H1 (cell line): ENCODE data around the gene ATP1A1. TPM values are rescaled to one million over a fixed set of nuclear protein-coding genes. Genes with fewer than 3 reads are reported as not detected.

Experiments
- CTCF ChIA-PET: fragments of 300-600 bp; sonication (Branson Sonifier 250); formaldehyde crosslinking; loops from one replicate; lab custom pipeline; 2021; ENCODE audit not compliant: partially characterized antibody; lab: Charles Lee
- POLR2A ChIA-PET: fragments of 300-600 bp; sonication (Branson Sonifier 250); formaldehyde crosslinking; loops from one replicate; lab custom pipeline; 2021; ENCODE audit warnings: inconsistent platforms; ENCODE audit not compliant: partially characterized antibody; lab: Charles Lee
- DNase-seq, 2 experiments: peaks; one replicate each; pipeline versions ENCODE4 v3.0.0 to v3.0.0-alpha.2; 2010 to 2022; ENCODE audit warnings: low spot score in 2 of 2, low read depth in 1 of 2, mixed read lengths in 1 of 2
- FAIRE-seq: peaks from 2 replicates; lab custom pipeline; 2011; peaks lifted over from hg19 to GRCh38; lab: Jason Lieb, UNC
- H2AFZ ChIP-seq: 2 replicates; pipeline ENCODE4 v1.8.1; 2012; ENCODE audit warnings: low read length, inconsistent platforms
- H2AK5ac ChIP-seq: 2 replicates; pipeline ENCODE4 v1.6.1; 2013; ENCODE audit warnings: low read depth, low read length
- H2BK120ac ChIP-seq: replicated peaks from 2 replicates; pipeline ENCODE3; 2013; ENCODE audit warnings: low read depth, low read length, inconsistent platforms
- H2BK12ac ChIP-seq: 2 replicates; pipeline ENCODE4 v1.6.1; 2013; ENCODE audit warnings: low read depth, low read length
- H2BK15ac ChIP-seq: 2 replicates; pipeline ENCODE4 v1.6.1; 2013; ENCODE audit warnings: low read length
- H2BK20ac ChIP-seq: 2 replicates; pipeline ENCODE4 v1.6.1; 2013; ENCODE audit warnings: low read length
- H2BK5ac ChIP-seq: 2 replicates; pipeline ENCODE4 v1.6.1; 2013; ENCODE audit warnings: low read depth, low read length
- H3K14ac ChIP-seq: 2 replicates; pipeline ENCODE4 v1.6.1; 2013; ENCODE audit warnings: inconsistent platforms; ENCODE audit not compliant: insufficient read length
- H3K18ac ChIP-seq: 2 replicates; pipeline ENCODE4 v1.6.1; 2013; ENCODE audit warnings: low read length; ENCODE audit errors: extremely low read depth
- H3K23ac ChIP-seq: 2 replicates; pipeline ENCODE4 v1.6.1; 2013; ENCODE audit warnings: inconsistent platforms; ENCODE audit not compliant: insufficient read length
- H3K23me2 ChIP-seq: 2 replicates; pipeline ENCODE4 v1.6.1; 2013; ENCODE audit warnings: low read depth, low read length
- H3K27ac ChIP-seq: 2 replicates; pipeline ENCODE4 v1.6.1; 2011; ENCODE audit warnings: low read depth, low read length, inconsistent platforms
- H3K27me3 ChIP-seq, 4 experiments: replicated peaks in 1 of 4; 1 replicate in 1 of 4; 2 replicates in 3 of 4; pipeline versions ENCODE4 v1.6.1 to v1.8.1; 2011 to 2013; ENCODE audit warnings: low read length in 3 of 4, mild to moderate bottlenecking in 3 of 4, inconsistent platforms in 2 of 4, mixed read lengths in 2 of 4, moderate library complexity in 1 of 4; ENCODE audit not compliant: control insufficient read depth in 3 of 4, insufficient read depth in 3 of 4; ENCODE audit errors: extremely low read depth in 1 of 4
- H3K36me3 ChIP-seq, 4 experiments: 2 replicates each; pipeline versions ENCODE4 v1.6.1 to v1.8.1; 2011 to 2013; ENCODE audit warnings: mild to moderate bottlenecking in 4 of 4, low read length in 3 of 4, moderate library complexity in 2 of 4, control low read depth in 1 of 4, inconsistent platforms in 1 of 4; ENCODE audit not compliant: insufficient read depth in 4 of 4, control insufficient read depth in 2 of 4
- H3K4ac ChIP-seq: replicated peaks from 2 replicates; pipeline ENCODE3; 2013; ENCODE audit warnings: low read length, low read depth, mixed read lengths, inconsistent platforms; ENCODE audit not compliant: insufficient read length
- H3K4me1 ChIP-seq, 4 experiments: replicated peaks in 1 of 4; 1 replicate in 1 of 4; 2 replicates in 3 of 4; pipeline versions ENCODE4 v1.6.1 to v1.8.1; 2011 to 2013; ENCODE audit warnings: low read length in 3 of 4, inconsistent platforms in 2 of 4, mixed read lengths in 1 of 4; ENCODE audit not compliant: insufficient read depth in 4 of 4, control insufficient read depth in 3 of 4
- H3K4me2 ChIP-seq, 2 experiments: 2 replicates each; pipeline versions ENCODE4 v1.6.1 to v1.8.1; 2011 to 2013; ENCODE audit warnings: low read depth in 2 of 2, low read length in 2 of 2, control low read depth in 1 of 2, inconsistent platforms in 1 of 2, mild to moderate bottlenecking in 1 of 2; ENCODE audit not compliant: insufficient read depth in 1 of 2
- H3K4me3 ChIP-seq, 4 experiments: fragments of 200-600, 300-600 bp in 1 of 4; sonication (generic), shearing (Covaris generic), sonication (Bioruptor Twin) in 1 of 4; 2 replicates each; pipeline versions ENCODE4 v1.5.1 to v1.8.1; 2011 to 2016; ENCODE audit warnings: low read length in 4 of 4, low read depth in 3 of 4, control low read depth in 2 of 4, inconsistent platforms in 2 of 4, mild to moderate bottlenecking in 2 of 4, mixed read lengths in 1 of 4, moderate library complexity in 1 of 4; ENCODE audit not compliant: insufficient read depth in 2 of 4; ENCODE audit errors: extremely low read depth in 1 of 4
- H3K56ac ChIP-seq: replicated peaks from 2 replicates; pipeline ENCODE3; 2013; ENCODE audit warnings: low read depth, mild to moderate bottlenecking, mixed read lengths, low read length, inconsistent platforms; ENCODE audit not compliant: insufficient read length
- H3K79me1 ChIP-seq: 2 replicates; pipeline ENCODE4 v1.6.1; 2013; ENCODE audit warnings: low read depth, low read length, control low read depth
- H3K79me2 ChIP-seq, 2 experiments: 2 replicates each; pipeline versions ENCODE4 v1.6.1 to v1.8.1; 2012 to 2013; ENCODE audit warnings: low read length in 2 of 2, mild to moderate bottlenecking in 2 of 2, inconsistent platforms in 1 of 2; ENCODE audit not compliant: insufficient read depth in 2 of 2, control insufficient read depth in 1 of 2
- H3K9ac ChIP-seq, 4 experiments: replicated peaks in 1 of 4; 1 replicate in 1 of 4; 2 replicates in 3 of 4; pipeline versions ENCODE4 v1.6.1 to v1.8.1; 2011 to 2013; ENCODE audit warnings: low read depth in 3 of 4, low read length in 3 of 4, control low read depth in 2 of 4, mild to moderate bottlenecking in 2 of 4, moderate library complexity in 2 of 4, inconsistent platforms in 1 of 4; ENCODE audit errors: extremely low read depth in 1 of 4
- H3K9me3 ChIP-seq, 2 experiments: 2 replicates each; pipeline versions ENCODE4 v1.6.1 to v1.8.1; 2012 to 2013; ENCODE audit warnings: mild to moderate bottlenecking in 2 of 2, moderate library complexity in 2 of 2, control low read depth in 1 of 2, inconsistent platforms in 1 of 2, low read depth in 1 of 2, low read length in 1 of 2, mixed read lengths in 1 of 2; ENCODE audit not compliant: insufficient read depth in 2 of 2
- H4K20me1 ChIP-seq, 2 experiments: replicated peaks in 1 of 2; 2 replicates each; pipeline versions ENCODE3 to v1.8.1; 2011 to 2013; ENCODE audit warnings: inconsistent platforms in 2 of 2, low read length in 2 of 2, mild to moderate bottlenecking in 1 of 2; ENCODE audit not compliant: insufficient read depth in 2 of 2, control insufficient read depth in 1 of 2
- H4K5ac ChIP-seq: 2 replicates; pipeline ENCODE4 v1.6.1; 2013; ENCODE audit warnings: low read length, low read depth, mixed read lengths, inconsistent platforms; ENCODE audit not compliant: insufficient read length
- H4K8ac ChIP-seq: 2 replicates; pipeline ENCODE4 v1.8.0; 2013; ENCODE audit warnings: mild to moderate bottlenecking, moderate library complexity, low read length, inconsistent platforms; ENCODE audit not compliant: insufficient read depth; ENCODE audit errors: extremely low read depth
- H4K91ac ChIP-seq: replicated peaks from 2 replicates; pipeline ENCODE3; 2013; ENCODE audit warnings: low read length, mixed read lengths, inconsistent platforms; ENCODE audit not compliant: insufficient read length
- KDM4A ChIP-seq: IDR thresholded peaks from one replicate; pipeline ENCODE4 v1.7.1; 2012; ENCODE audit warnings: low read depth, mild to moderate bottlenecking, moderate library complexity, low read length, inconsistent platforms; ENCODE audit not compliant: severe bottlenecking
- SIRT6 ChIP-seq: IDR thresholded peaks from one replicate; pipeline ENCODE4 v1.7.1; 2012; ENCODE audit warnings: low read length, inconsistent platforms
- SUZ12 ChIP-seq: fragments of 200-600 bp; sonication (generic); IDR thresholded peaks from 2 replicates; pipeline ENCODE4 v1.6.1; 2012; ENCODE audit warnings: mild to moderate bottlenecking, inconsistent platforms, low read length, moderate library complexity, mixed read lengths
- TCF12 ChIP-seq: IDR thresholded peaks from 2 replicates; pipeline ENCODE4 v1.6.1; 2011; ENCODE audit warnings: low read depth, mild to moderate bottlenecking, low read length
- WGBS, 2 experiments: shearing (Covaris generic) in 1 of 2; methylation state at CpG; one replicate each; pipeline versions ENCODE4 v1.1.6 to v1.1.7; 2013 to 2015; ENCODE audit warnings: low lambda C conversion rate in 2 of 2, mixed read lengths in 2 of 2, inconsistent platforms in 1 of 2, low coverage in 1 of 2, missing lambda C conversion rate in 1 of 2; ENCODE audit not compliant: insufficient replicate concordance in 2 of 2, insufficient coverage in 1 of 2, insufficient read length in 1 of 2; ENCODE audit errors: extremely low coverage in 1 of 2, missing lambda C conversion rate in 1 of 2; 5-methylcytosine and 5-hydroxymethylcytosine counted together
- polyA plus RNA-seq, 7 experiments: library from polyadenylated mRNA; depleted of rRNA in 3 of 7; stranded (reverse) in 5 of 7; unstranded in 2 of 7; fragments of >200 nt in 5 of 7; fragments of 200-250 nt in 2 of 7; gene quantifications; 1 replicate in 5 of 7; 2 replicates in 1 of 7; 4 replicates in 1 of 7; pipeline versions ENCODE4 v1.2.1 to v1.2.3, GENCODE V29; 2011 to 2013; ENCODE audit warnings: missing spikeins in 2 of 7, mixed read lengths in 2 of 7
- total RNA-seq: library from RNA; stranded (reverse); fragmentation: NEBNext Ultra II Directional; extraction: Animal tissue kit (Norgen Biotek cat#: 25700); gene quantifications from 2 replicates; pipeline ENCODE4 v1.2.1, GENCODE V29; 2021
- TF ChIP-seq, protein P1 (sequence below): IDR thresholded peaks from 2 replicates; pipeline ENCODE4 v1.6.1; 2011; ENCODE audit warnings: low read length, improper control_type of control experiment

Gene ATP1A1
- total and polyA plus RNA-seq, 2 of the 8 experiments (the other 6 are each of a cell fraction or from before 2014, with no cell fraction given), result 222 to 325 TPM

DNA sequence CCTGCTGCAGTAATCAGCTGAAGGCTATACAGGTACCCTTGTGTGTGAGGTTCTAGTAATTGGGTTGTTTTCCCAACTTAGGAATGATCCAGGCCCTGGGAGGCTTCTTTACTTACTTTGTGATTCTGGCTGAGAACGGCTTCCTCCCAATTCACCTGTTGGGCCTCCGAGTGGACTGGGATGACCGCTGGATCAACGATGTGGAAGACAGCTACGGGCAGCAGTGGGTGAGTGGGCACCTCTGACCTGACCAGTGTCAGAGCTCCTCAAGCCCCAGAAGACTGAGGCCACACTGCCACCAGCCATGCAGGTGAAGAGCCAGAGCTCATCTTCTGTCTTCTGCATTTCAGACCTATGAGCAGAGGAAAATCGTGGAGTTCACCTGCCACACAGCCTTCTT lies 27.7 kb downstream of the ATP1A1 start:
- Histone ChIP-seq H2BK5ac (no peak overlapping the region), H4K8ac (no peak overlapping the region), H2BK12ac (no peak overlapping the region), H3K9ac (no peak overlapping the region), H4K5ac (no peak overlapping the region), H3K27me3 (peaks cover 0 to 1% (median 0%) of the 10 kb centered on the region in 4 experiments; a peak in 1 of 7 replicates), H3K79me2 (no peaks in the 10 kb centered on the region), H4K91ac (no peak overlapping the region), H2BK20ac (no peak overlapping the region), H3K4ac (no peak overlapping the region), H3K27ac (no peak overlapping the region), H3K79me1 (no peaks in the 10 kb centered on the region), H3K14ac (no peak overlapping the region), H3K4me1 (no peaks in the 10 kb centered on the region), H3K9me3 (no peaks in the 10 kb centered on the region), H3K4me3 (no peak overlapping the region), H3K4me2 (no peak overlapping the region), H2AK5ac (no peak overlapping the region), H4K20me1 (peaks cover 0 to 15% of the 10 kb centered on the region in 2 experiments), H3K23me2 (no peaks in the 10 kb centered on the region), H2AFZ (no peak overlapping the region), H3K36me3 (peaks cover 63 to 99% (median 95%) of the 10 kb centered on the region in 4 experiments), H3K56ac (no peak overlapping the region), H2BK120ac (no peak overlapping the region), H3K23ac (no peak overlapping the region), H3K18ac (no peak overlapping the region), H2BK15ac (no peak overlapping the region)
- DNase-seq (no peak), FAIRE-seq (no peak)
- POLR2A ChIA-PET, result interaction anchor here (2.4 kb wide), 1 partner anchor 12 kb away, joined by 6 read pairs; no protein-coding TSS in a partner anchor
- TF ChIP-seq TCF12 (no peak), SIRT6 (no peak), KDM4A (no peak), SUZ12 (no peak)
- TF ChIP-seq, protein P1, sequence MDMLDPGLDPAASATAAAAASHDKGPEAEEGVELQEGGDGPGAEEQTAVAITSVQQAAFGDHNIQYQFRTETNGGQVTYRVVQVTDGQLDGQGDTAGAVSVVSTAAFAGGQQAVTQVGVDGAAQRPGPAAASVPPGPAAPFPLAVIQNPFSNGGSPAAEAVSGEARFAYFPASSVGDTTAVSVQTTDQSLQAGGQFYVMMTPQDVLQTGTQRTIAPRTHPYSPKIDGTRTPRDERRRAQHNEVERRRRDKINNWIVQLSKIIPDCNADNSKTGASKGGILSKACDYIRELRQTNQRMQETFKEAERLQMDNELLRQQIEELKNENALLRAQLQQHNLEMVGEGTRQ, result no peak
- 98% methylated on average over 6 of the region's 6 CpGs; no CpG with 5 or more reads in 1 of the 2 experiments for WGBS, 2 experiments
- CTCF ChIA-PET, result interaction anchor here (0.9 to 4.3 kb wide), 6 partner anchors 10 to 262 kb away, joined by 3 to 22 read pairs (median 4); no protein-coding TSS in a partner anchor
